HG03064 (cell line): ENCODE results near the gene BRS3.
"Not testable (repeated sequence)": the region's sequence is repeated elsewhere in the genome, so short reads cannot be mapped to it uniquely, and the experiment has no call there.

Experiments
- ATAC-seq: cut with Tn5 transposase; IDR thresholded peaks from one replicate; pipeline ENCODE4 v1.9.1; 2021; ENCODE audit warnings: low read depth; ENCODE audit not compliant: unreplicated experiment

Gene BRS3

DNA sequence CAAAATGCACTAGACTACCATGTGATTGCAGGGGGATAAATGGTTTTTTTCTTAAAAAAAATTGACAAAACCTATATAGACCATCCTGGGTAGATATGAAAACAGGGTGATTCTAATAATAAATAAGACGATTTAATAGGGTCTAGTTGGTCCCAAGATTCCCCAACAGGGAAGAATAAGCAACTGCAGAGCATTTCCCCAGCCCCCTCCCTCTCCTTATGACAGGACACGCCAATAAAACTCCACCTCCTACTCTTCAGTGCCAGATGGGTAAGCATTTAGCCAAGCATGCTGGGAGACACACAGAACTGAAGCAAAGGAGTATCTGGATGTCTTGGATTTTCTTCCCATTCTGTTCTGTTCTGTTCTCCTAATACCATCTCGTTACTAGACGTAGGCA, at the start of gene BRS3:
Gene BRS3, plus strand, starts transcription at position 301 of the 400 bp plus-strand sequence. CDS start 168 bp downstream, outside the sequence.
- ATAC-seq: no peak

- ATAC-seq: no peak
Observed at GRCh38 chrX:136438192-136438591, 49.6 kb upstream of the BRS3 start.

- not testable (repeated sequence) for ATAC-seq
Observed at GRCh38 chrX:136445674-136446073, 42.1 kb upstream of the BRS3 start.

- no peak for ATAC-seq
Observed at GRCh38 chrX:136446208-136446607, 41.5 kb upstream of the BRS3 start.

DNA sequence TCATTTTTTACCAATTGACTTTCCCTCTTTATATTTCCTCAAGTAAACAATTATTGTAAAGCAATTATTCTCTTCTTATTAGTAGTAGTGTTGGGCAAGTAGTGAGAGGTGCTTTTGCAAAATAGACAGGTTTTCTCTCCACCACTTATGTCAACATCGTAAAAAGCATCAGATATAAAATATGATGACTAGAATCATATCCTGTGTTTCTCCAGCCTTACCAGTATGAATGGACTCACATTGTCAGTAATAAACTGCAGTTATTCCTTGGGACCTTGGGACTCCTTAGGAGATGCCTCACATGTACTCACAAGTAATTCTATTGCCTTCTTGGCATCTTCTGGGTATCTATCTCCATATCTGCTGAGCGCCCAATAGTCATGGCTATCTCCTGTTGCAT, 40.4 kb upstream of the BRS3 start:
- no peak for ATAC-seq

DNA sequence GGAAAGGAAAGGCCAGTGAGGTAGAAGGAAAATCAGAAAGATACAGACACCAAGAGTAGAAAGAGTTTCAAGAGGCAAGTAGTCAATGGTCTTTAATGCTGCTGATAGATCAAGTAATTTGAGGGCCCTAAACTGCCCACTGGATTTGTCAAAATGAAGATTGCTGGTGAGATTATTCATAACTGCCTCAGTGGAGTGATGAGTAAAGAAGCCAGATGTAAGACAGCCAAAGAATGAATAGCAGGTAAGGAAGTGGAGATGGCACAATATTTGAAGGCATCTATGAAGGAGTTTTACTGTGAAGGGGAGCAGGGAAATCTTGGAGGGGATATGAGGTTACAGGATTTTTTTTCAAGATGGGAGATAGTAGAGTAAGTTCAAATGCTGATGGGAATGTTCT, 39.8 kb upstream of the BRS3 start:
- no peak for ATAC-seq

GRCh38 chrX:136450050-136450830, 37.5 kb upstream of the BRS3 start:
- no peak for ATAC-seq

- no peak for ATAC-seq
Observed at GRCh38 chrX:136452614-136453013, 35.1 kb upstream of the BRS3 start.

- no peak for ATAC-seq
Observed at GRCh38 chrX:136453114-136453513, 34.6 kb upstream of the BRS3 start.

GRCh38 chrX:136453771-136454170, 34.0 kb upstream of the BRS3 start:
- ATAC-seq: no peak

- no peak for ATAC-seq
Observed at GRCh38 chrX:136456133-136456532, 31.6 kb upstream of the BRS3 start.

DNA sequence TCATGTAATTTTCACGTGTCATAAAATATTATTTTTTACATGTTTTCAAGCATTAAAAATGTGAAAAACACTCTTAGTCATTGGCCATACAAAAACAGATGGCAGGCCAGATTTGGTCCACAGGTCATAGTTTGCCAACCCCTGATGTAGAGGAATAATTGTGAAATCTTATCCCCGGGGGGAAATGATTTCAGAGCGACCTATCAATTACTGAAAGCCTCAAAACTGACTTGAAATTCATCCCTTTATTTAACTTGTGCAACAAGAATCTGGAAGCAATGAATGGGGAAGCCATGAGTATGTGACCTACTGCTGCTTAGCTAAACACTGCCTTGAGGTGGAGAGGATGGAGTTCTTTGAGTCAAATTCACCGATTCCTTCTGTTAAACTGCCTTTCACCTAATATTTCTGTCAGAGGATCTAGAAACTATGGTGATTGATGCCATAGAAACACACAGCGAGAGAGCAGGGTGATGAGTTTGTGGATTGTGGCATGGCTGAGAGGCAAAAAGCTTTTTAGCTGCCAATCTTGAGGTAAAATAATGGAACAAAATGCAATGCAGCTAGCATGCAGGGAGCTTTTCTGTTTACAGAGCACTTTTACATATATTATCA, 30.3 kb upstream of the BRS3 start:
- no peak for ATAC-seq

- ATAC-seq: no peak
Observed at GRCh38 chrX:136464589-136464988, 23.2 kb upstream of the BRS3 start.

DNA sequence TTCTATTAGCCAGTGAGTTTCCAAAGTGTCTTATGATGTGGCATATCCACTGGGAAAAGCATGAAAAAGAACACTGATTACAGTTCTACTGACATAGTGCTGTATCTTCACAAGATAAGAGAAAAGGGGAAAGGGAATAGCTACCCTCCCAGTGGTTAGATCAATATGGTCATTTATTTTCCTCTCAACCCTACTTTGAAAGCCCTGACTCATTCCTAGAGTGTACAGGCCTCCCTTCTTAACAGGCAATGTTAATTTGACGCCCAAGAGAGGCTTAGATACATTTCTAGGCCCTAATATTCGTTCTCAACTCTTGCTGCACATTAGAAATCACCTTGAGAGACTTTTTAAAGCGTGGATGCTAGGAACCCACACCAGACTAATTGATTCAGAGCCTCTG, 20.4 kb upstream of the BRS3 start:
- no peak for ATAC-seq

DNA sequence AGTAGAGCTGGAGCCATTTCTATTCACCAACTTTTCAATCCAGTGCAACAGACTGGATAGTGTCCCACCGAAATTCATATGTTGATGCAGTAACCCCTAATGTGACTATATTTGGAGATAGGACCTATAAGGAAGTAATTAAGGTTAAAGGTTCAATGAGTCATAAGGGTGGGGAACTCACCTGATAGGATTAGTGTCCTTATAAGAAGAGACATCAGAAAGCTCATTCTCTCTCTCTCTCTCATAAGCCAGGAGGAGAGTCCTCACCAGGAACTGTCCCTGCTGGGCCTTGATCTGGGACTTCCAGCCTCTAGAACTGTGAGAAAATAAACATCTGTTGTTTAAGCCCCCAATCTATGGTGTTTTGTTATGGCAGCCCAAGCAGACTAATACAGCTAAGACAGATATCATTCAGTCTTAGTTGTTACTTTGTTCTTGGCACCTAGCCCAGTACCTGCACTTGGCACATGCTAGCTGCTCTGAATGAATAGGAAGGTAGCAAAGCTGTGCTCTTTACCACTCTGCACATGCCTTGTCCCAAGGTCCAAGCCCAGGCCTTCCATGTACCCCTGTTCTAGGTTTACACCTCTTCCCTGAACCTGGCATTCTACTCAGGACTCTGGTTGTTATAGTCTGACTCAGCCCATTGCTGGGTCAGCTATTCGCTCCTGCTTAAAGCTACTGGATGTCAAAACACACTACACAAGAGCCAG, 19.2 kb upstream of the BRS3 start:
- no peak for ATAC-seq

DNA sequence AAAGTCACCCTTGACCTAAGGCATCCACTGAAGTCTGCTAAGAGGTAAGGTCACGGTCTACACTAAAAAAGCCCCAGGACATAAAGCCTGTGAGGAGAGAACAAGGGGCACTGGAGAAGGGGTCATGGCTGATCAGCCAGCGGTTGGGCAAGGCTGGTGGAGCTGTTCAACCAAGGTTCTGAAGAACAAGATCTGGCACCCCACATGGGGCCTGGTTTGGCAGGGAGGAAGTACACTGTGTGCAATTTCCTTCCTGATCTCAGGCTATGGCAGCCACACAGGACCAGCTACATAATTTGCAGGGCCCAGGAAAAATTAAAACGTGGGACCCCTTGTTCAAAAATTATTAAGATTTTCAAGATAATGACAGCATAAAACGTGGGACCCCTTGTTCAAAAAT, 14.1 kb upstream of the BRS3 start:
- no peak for ATAC-seq

GRCh38 chrX:136475236-136475635, 12.5 kb upstream of the BRS3 start:
- ATAC-seq: no peak

DNA sequence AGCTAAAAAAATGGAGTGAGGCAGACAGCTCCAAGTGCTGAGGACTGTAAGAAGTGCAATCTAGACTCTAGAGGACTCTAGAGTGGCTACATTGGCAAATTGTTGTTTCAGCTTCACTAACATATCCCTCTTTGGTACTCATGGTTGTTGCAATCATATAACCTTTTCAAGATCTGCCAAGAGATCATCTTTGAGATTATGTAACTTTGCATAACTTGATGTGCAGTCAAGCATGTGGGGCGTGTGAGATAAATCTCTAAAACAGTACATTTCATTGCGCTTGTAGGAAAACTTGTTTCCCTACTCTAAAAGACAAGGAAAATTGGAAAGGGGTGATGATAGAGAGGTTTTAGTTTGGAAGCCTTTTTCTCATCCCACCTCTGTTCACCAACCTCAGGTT, 11.2 kb upstream of the BRS3 start:
- no peak for ATAC-seq

GRCh38 chrX:136477026-136477425, 10.7 kb upstream of the BRS3 start:
- no peak for ATAC-seq

DNA sequence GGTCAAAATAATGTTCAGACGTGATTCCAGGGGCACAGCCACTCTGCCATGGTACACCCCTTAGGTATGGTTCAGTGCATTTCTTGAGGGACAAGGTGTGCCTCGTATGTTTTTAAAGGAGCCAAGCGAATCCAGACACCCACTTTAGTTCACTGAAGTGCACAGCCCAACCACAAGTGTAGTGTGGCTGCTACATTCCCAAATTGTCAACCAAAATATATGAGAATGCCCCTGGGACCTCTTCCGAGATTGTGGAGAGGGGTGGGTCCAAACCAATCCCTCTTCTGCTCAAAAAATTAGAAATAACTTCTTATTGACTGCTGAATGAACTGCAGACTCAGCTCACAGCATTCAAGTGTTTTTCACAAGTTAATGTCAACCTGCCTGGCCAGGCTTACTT, 7.4 kb upstream of the BRS3 start:
- no peak for ATAC-seq

DNA sequence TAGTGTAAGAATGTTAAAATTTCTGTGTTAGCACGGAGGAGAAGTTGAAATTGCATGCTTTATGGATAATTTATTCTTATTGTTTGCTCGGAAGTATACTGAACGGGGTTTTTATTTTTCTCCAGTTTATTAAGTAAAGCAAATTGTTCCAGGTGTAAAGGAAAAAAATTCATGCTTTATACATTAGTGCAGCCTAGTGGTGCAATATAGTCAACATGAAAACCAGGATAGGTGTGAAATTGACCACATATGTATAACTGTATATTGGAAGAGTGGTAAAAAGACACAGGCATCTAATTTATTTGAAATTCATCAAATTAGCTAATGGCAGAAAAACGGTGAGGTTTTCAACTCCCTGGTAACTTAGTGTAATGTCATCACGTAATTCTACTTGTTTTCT, 959 bp downstream of the BRS3 start:
- no peak for ATAC-seq

DNA sequence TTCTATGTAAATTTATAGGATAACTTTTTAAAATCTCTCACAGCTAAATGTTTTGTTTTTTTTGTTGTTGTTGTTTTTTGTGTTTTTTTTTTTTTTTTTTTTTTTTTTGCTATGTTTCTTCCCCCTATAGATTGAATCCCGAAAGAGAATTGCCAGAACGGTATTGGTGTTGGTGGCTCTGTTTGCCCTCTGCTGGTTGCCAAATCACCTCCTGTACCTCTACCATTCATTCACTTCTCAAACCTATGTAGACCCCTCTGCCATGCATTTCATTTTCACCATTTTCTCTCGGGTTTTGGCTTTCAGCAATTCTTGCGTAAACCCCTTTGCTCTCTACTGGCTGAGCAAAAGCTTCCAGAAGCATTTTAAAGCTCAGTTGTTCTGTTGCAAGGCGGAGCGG, 4.1 kb downstream of the BRS3 start:
- ATAC-seq: no peak
